HepG2 (cell line): ENCODE data around the gene TNFAIP2. TPM values are rescaled to one million over a fixed set of nuclear protein-coding genes. Genes with fewer than 3 reads are reported as not detected.

Source experiments
- AGO2 ChIP-seq: fragments of 200-400 bp; formaldehyde crosslinking; optimal IDR thresholded peaks from 2 replicates; pipeline ENCODE3; 2017; ENCODE audit warnings: mild to moderate bottlenecking, low read depth, low read length, moderate library complexity
- IKZF4 ChIP-seq: sonication (generic); formaldehyde crosslinking; IDR thresholded peaks from 2 replicates; pipeline ENCODE4 v1.5.1; 2020; ENCODE audit warnings: borderline replicate concordance, mild to moderate bottlenecking, low read depth, missing genetic modification reagents; ENCODE audit errors: not compliant biosample characterization
- JUNB ChIP-seq: sonication (generic); formaldehyde crosslinking; IDR thresholded peaks from 2 replicates; pipeline ENCODE4 v1.8.0; 2022; ENCODE audit warnings: missing genetic modification reagents, mild to moderate bottlenecking, borderline replicate concordance
- MAFG ChIP-seq: sonication (generic); formaldehyde crosslinking; IDR thresholded peaks from 2 replicates; pipeline ENCODE4 v1.5.1; 2020; ENCODE audit warnings: mild to moderate bottlenecking, missing genetic modification reagents
- ZNF30 ChIP-seq: sonication (generic); formaldehyde crosslinking; IDR thresholded peaks from 2 replicates; pipeline ENCODE4 v1.5.0; 2020; ENCODE audit warnings: mild to moderate bottlenecking, missing genetic modification reagents
- ZNF549 ChIP-seq: sonication (generic); formaldehyde crosslinking; IDR thresholded peaks from 2 replicates; pipeline ENCODE4 v1.5.0; 2020; ENCODE audit warnings: missing genetic modification reagents
- ZSCAN25 ChIP-seq: sonication (generic); formaldehyde crosslinking; IDR thresholded peaks from 2 replicates; pipeline ENCODE4 v1.8.0; 2022; ENCODE audit warnings: mild to moderate bottlenecking, missing genetic modification reagents
- polyA plus RNA-seq, 8 experiments: library from polyadenylated mRNA; depleted of rRNA in 3 of 8; stranded (reverse) in 7 of 8; unstranded in 1 of 8; fragments of >200 nt; fragmentation: Illumina TruSeq in 4 of 8; extraction: Trizol in 4 of 8; gene quantifications; 2 replicates each; pipeline versions ENCODE4 v1.2.1 to v1.2.3, GENCODE V29; 2011 to 2016; ENCODE audit warnings: low read depth in 4 of 8, missing spikeins in 1 of 8, mixed read lengths in 1 of 8; ENCODE audit not compliant: insufficient read depth in 1 of 8
- total RNA-seq, 5 experiments: library from RNA; depleted of rRNA; stranded (reverse); fragments of >200 nt; fragmentation: Illumina TruSeq; extraction: Trizol; gene quantifications; 2 replicates each; pipeline ENCODE4 v1.2.3, GENCODE V29; 2016; ENCODE audit warnings: low read depth in 1 of 5
- TF ChIP-seq, protein P1 (sequence below): sonication (generic); formaldehyde crosslinking; conservative IDR thresholded peaks from 2 replicates; pipeline ENCODE4 v1.8.0; 2022; ENCODE audit warnings: mild to moderate bottlenecking, moderate library complexity, missing genetic modification reagents

The TNFAIP2 gene
- total and polyA plus RNA-seq, 2 of the 13 experiments (the other 11 are each of a cell fraction or from before 2014, with no cell fraction given): 0.46 to 1.5 TPM

DNA sequence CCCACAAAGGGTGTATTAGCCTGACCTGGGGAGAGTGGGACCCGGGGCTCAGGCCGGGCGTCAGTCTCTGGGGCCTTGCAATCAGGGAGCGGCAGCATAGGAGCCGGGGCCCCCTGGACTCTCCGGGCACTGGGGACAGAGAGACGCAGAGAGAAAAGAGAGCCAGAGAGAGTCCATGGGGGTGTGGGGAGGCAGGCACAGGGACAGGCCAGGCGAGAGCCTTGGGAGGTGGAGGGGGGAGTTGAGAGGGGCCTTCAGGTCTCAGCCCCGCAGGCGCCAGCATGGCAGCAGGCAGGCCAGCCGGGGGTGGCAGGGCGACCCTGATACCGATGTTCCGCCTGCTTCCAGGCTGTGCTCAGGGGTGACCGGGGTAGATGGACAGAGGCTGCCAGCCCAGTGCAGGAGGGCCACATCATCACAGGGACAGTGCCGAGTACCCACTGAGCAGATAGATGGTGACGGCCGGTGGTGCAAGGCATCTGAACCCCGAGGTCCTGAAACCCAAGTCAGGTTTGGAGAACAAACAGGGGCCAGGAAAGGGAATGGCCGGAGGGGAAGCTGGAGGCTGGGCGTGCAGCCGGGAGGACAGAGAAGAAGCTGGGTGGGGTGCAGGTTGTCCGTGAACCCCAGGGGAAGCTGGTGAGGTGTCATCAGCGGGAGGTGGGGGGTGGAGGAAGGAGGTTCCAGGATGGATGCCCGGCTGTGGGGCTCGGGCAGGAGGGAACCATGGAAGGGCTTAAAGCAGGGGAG lies 25.8 kb upstream of the TNFAIP2 start (continued):
- TF ChIP-seq IKZF4 (CRISPR knock-in tag) (peak; percentile 46), JUNB (CRISPR knock-in tag) (no peak), MAFG (CRISPR knock-in tag) (no peak), ZNF30 (CRISPR knock-in tag) (no peak), ZNF549 (CRISPR knock-in tag) (no peak), AGO2 (peak; percentile 47), ZSCAN25 (CRISPR knock-in tag) (peak; percentile 31; the same call in 1 of the 2 replicates)
- TF ChIP-seq, protein P1, sequence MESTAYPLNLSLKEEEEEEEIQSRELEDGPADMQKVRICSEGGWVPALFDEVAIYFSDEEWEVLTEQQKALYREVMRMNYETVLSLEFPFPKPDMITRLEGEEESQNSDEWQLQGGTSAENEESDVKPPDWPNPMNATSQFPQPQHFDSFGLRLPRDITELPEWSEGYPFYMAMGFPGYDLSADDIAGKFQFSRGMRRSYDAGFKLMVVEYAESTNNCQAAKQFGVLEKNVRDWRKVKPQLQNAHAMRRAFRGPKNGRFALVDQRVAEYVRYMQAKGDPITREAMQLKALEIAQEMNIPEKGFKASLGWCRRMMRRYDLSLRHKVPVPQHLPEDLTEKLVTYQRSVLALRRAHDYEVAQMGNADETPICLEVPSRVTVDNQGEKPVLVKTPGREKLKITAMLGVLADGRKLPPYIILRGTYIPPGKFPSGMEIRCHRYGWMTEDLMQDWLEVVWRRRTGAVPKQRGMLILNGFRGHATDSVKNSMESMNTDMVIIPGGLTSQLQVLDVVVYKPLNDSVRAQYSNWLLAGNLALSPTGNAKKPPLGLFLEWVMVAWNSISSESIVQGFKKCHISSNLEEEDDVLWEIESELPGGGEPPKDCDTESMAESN (CRISPR knock-in tag): no peak
- TF ChIP-seq, all 625 proteins: peak for 6
